Vagina (tissue), 2 donors: ENCODE data around the gene F3. TPM values are rescaled to one million over a fixed set of nuclear protein-coding genes. Genes with fewer than 3 reads are reported as not detected.

Source experiments
- DNase-seq, 2 donors: peaks; one replicate each; pipeline ENCODE4 v3.0.0-alpha.2; 2017; ENCODE audit errors: extremely low spot score in 2 of 2
- H3K27ac ChIP-seq: fragments of 200-600 bp; sonication (generic); one replicate; pipeline ENCODE4 v1.5.1; 2019
- H3K27me3 ChIP-seq: fragments of 200-600 bp; sonication (generic); one replicate; pipeline ENCODE4 v1.5.1; 2019
- H3K36me3 ChIP-seq, 2 donors: fragments of 200-600 bp; sonication (generic); one replicate each; pipeline ENCODE4 v1.5.1; 2017 to 2019
- H3K4me1 ChIP-seq: fragments of 200-600 bp; sonication (generic); one replicate; pipeline ENCODE4 v1.5.1; 2019
- H3K4me3 ChIP-seq, 2 donors: fragments of 200-600 bp; sonication (generic); 1 replicate in 1 of 2; 2 replicates in 1 of 2; pipeline ENCODE4 v1.5.1; 2016 to 2019
- H3K9me3 ChIP-seq: fragments of 200-600 bp; sonication (generic); one replicate; pipeline ENCODE4 v1.5.1; 2019
- CTCF ChIP-seq, 3 experiments: fragments of 450-650 bp in 2 of 3; fragments of 200-600 bp in 1 of 3; sonication (generic) in 1 of 3; IDR thresholded peaks; one replicate each; pipeline ENCODE4 v1.5.1; 2017 to 2019; ENCODE audit warnings: antibody characterized with exemption in 3 of 3, mild to moderate bottlenecking in 2 of 3, moderate library complexity in 2 of 3
- POLR2A ChIP-seq, 2 donors: fragments of 450-650 bp; IDR thresholded peaks; one replicate each; pipeline ENCODE4 v1.6.1; 2017; ENCODE audit warnings: antibody characterized with exemption in 2 of 2, mild to moderate bottlenecking in 2 of 2, moderate library complexity in 2 of 2
- POLR2AphosphoS5 ChIP-seq, 2 donors: sonication (generic); formaldehyde crosslinking; IDR thresholded peaks; one replicate each; pipeline ENCODE4 v1.9.0; 2017; ENCODE audit warnings: antibody characterized with exemption in 2 of 2, mild to moderate bottlenecking in 2 of 2, low read depth in 1 of 2; ENCODE audit not compliant: insufficient read depth in 1 of 2
- intact Hi-C: fragments of 100-400 bp; cut with DNase I; formaldehyde crosslinking; loops from one replicate; pipeline ENCODE4 v1.15.1; 2023
- total RNA-seq: library from RNA; depleted of rRNA; stranded (reverse); fragments of >200 nt; gene quantifications from one replicate; pipeline ENCODE4 v1.2.3, GENCODE V29; 2016

Gene F3
- 63.6 TPM for total RNA-seq

- no peaks in the 10 kb centered on the region for H3K9me3 ChIP-seq
- intact Hi-C loops: loop anchor here (5.0 to 10.0 kb wide), 3 partner anchors 153 to 381 kb away; no protein-coding TSS in a partner anchor
- peak within 1 kb of the TSS; percentile 70 to 76 for H3K4me3 ChIP-seq
- peak within 1 kb of the TSS; percentile 88 for H3K27ac ChIP-seq
- peak in 1 of 2 donors; percentile 91 for TF ChIP-seq POLR2A (IDR thresholded peaks at IDR 0.05)
- no peak for TF ChIP-seq CTCF (IDR thresholded peaks at IDR 0.05)
- TF ChIP-seq POLR2AphosphoS5 (IDR thresholded peaks at IDR 0.05; ENCODE audit: insufficient read depth in 1 of 2, low read depth in 1 of 2): peak; percentile 77 to 99
- peaks cover 0 to 7% of the 10 kb centered on the region in 2 donors for H3K36me3 ChIP-seq
- peak in 1 of 2 donors; percentile 94 for DNase-seq
- H3K4me1 ChIP-seq: peaks cover 39% of the 10 kb centered on the region
- no peaks in the 10 kb centered on the region for H3K27me3 ChIP-seq
These were observed at the start of gene F3 for GRCh38 chr1:94541246-94542087. Gene F3 (minus strand): TSS chr1:94541759. CDS start chr1:94541636, 123 bp downstream.

GRCh38 chr1:94590203-94591137, 48.9 kb upstream of the F3 start:
- intact Hi-C loops: no loop called here
- Histone ChIP-seq H3K4me1 (peaks cover 29% of the 10 kb centered on the region), H3K9me3 (no peaks in the 10 kb centered on the region), H3K27me3 (no peaks in the 10 kb centered on the region), H3K4me3 (no peak overlapping the region), H3K36me3 (no peaks in the 10 kb centered on the region), H3K27ac (peak overlapping the region; percentile 66)
- DNase-seq: no peak
- TF ChIP-seq CTCF (IDR thresholded peaks at IDR 0.05): no peak

- Histone ChIP-seq H3K4me3 (no peak overlapping the region), H3K27me3 (no peaks in the 10 kb centered on the region), H3K27ac (peak overlapping the region; percentile 66), H3K36me3 (no peaks in the 10 kb centered on the region), H3K4me1 (peaks cover 23% of the 10 kb centered on the region), H3K9me3 (no peaks in the 10 kb centered on the region)
- intact Hi-C loops: no loop called here
- no peak for DNase-seq
- TF ChIP-seq CTCF (IDR thresholded peaks at IDR 0.05) (no peak), POLR2A (IDR thresholded peaks at IDR 0.05) (no peak), POLR2AphosphoS5 (IDR thresholded peaks at IDR 0.05; ENCODE audit: insufficient read depth in 1 of 2, low read depth in 1 of 2) (no peak)
These were observed 48.2 kb upstream of the F3 start for GRCh38 chr1:94589728-94590127.

- Histone ChIP-seq H3K4me3 (no peak overlapping the region), H3K9me3 (no peaks in the 10 kb centered on the region), H3K27ac (no peak overlapping the region), H3K27me3 (no peaks in the 10 kb centered on the region), H3K4me1 (peaks cover 9% of the 10 kb centered on the region), H3K36me3 (no peaks in the 10 kb centered on the region)
- no peak for TF ChIP-seq POLR2AphosphoS5 (IDR thresholded peaks at IDR 0.05; ENCODE audit: insufficient read depth in 1 of 2, low read depth in 1 of 2)
- no peak for TF ChIP-seq POLR2A (IDR thresholded peaks at IDR 0.05)
- TF ChIP-seq CTCF (IDR thresholded peaks at IDR 0.05): no peak
- intact Hi-C loops: no loop called here
- DNase-seq: no peak
These were observed 41.0 kb upstream of the F3 start for GRCh38 chr1:94582565-94582964.
